Measurements from ENCODE around the gene FOXJ1.

Gene FOXJ1

GRCh38 chr17:76106703-76107102 lies 34.3 kb downstream of the FOXJ1 start:
- H3K27me3 ChIP-seq (ENCODE audit: control insufficient read depth in 1 of 2, insufficient read depth in 2 of 2, low read length in 2 of 2), result no peaks in the 10 kb centered on the region
- H3K9me3 ChIP-seq (ENCODE audit: control insufficient read depth in 1 of 2, low read length in 2 of 2), result no peaks in the 10 kb centered on the region
- H3K4me1 ChIP-seq (ENCODE audit: control insufficient read depth in 1 of 2, insufficient read depth in 2 of 2, low read length in 2 of 2), result peaks cover 15 to 16% of the 10 kb centered on the region in 2 donors
- H3K9ac ChIP-seq (ENCODE audit: low read depth in 1 of 2, low read length in 2 of 2), result no peak overlapping the region
- no peak overlapping the region for H3K27ac ChIP-seq (ENCODE audit: low read depth, low read length)
- H3K36me3 ChIP-seq (ENCODE audit: control insufficient read depth in 1 of 2, insufficient read depth in 2 of 2, low read length in 2 of 2), result peaks cover 4 to 5% of the 10 kb centered on the region in 2 donors
- H3K4me3 ChIP-seq (ENCODE audit: low read depth in 1 of 2, low read length in 2 of 2), result no peak overlapping the region

GRCh38 chr17:76104896-76105231 lies 36.2 kb downstream of the FOXJ1 start:
- H3K9ac ChIP-seq (ENCODE audit: low read depth in 1 of 2, low read length in 2 of 2), result no peak overlapping the region
- no peaks in the 10 kb centered on the region for H3K9me3 ChIP-seq (ENCODE audit: control insufficient read depth in 1 of 2, low read length in 2 of 2)
- no peak overlapping the region for H3K4me3 ChIP-seq (ENCODE audit: low read depth in 1 of 2, low read length in 2 of 2)
- H3K36me3 ChIP-seq (ENCODE audit: control insufficient read depth in 1 of 2, insufficient read depth in 2 of 2, low read length in 2 of 2), result peaks cover 11 to 17% of the 10 kb centered on the region in 2 donors
- H3K27ac ChIP-seq (ENCODE audit: low read depth, low read length), result no peak overlapping the region
- H3K27me3 ChIP-seq (ENCODE audit: control insufficient read depth in 1 of 2, insufficient read depth in 2 of 2, low read length in 2 of 2), result no peaks in the 10 kb centered on the region
- H3K4me1 ChIP-seq (ENCODE audit: control insufficient read depth in 1 of 2, insufficient read depth in 2 of 2, low read length in 2 of 2), result peaks cover 15 to 16% of the 10 kb centered on the region in 2 donors

- peaks cover 15 to 16% of the 10 kb centered on the region in 2 donors for H3K4me1 ChIP-seq (ENCODE audit: control insufficient read depth in 1 of 2, insufficient read depth in 2 of 2, low read length in 2 of 2)
- no peaks in the 10 kb centered on the region for H3K27me3 ChIP-seq (ENCODE audit: control insufficient read depth in 1 of 2, insufficient read depth in 2 of 2, low read length in 2 of 2)
- H3K9me3 ChIP-seq (ENCODE audit: control insufficient read depth in 1 of 2, low read length in 2 of 2), result no peaks in the 10 kb centered on the region
- H3K36me3 ChIP-seq (ENCODE audit: control insufficient read depth in 1 of 2, insufficient read depth in 2 of 2, low read length in 2 of 2), result peaks cover 11 to 23% of the 10 kb centered on the region in 2 donors
- H3K4me3 ChIP-seq (ENCODE audit: low read depth in 1 of 2, low read length in 2 of 2), result peak overlapping the region; percentile 79 to 91
- H3K9ac ChIP-seq (ENCODE audit: low read depth in 1 of 2, low read length in 2 of 2), result peak overlapping the region; percentile 80 to 87
- peak overlapping the region; percentile 39 for H3K27ac ChIP-seq (ENCODE audit: low read depth, low read length)
These were observed 36.7 kb downstream of the FOXJ1 start for GRCh38 chr17:76104140-76104895.

- H3K4me3 ChIP-seq (ENCODE audit: low read depth in 1 of 2, low read length in 2 of 2), result peak within 1 kb of the TSS; percentile 79 to 91
- peaks cover 15 to 16% of the 10 kb centered on the region in 2 donors for H3K4me1 ChIP-seq (ENCODE audit: control insufficient read depth in 1 of 2, insufficient read depth in 2 of 2, low read length in 2 of 2)
- peaks cover 11 to 24% of the 10 kb centered on the region in 2 donors for H3K36me3 ChIP-seq (ENCODE audit: control insufficient read depth in 1 of 2, insufficient read depth in 2 of 2, low read length in 2 of 2)
- peak within 1 kb of the TSS; percentile 43 for H3K27ac ChIP-seq (ENCODE audit: low read depth, low read length)
- no peaks in the 10 kb centered on the region for H3K27me3 ChIP-seq (ENCODE audit: control insufficient read depth in 1 of 2, insufficient read depth in 2 of 2, low read length in 2 of 2)
- H3K9ac ChIP-seq (ENCODE audit: low read depth in 1 of 2, low read length in 2 of 2), result peak within 1 kb of the TSS; percentile 80 to 87
- H3K9me3 ChIP-seq (ENCODE audit: control insufficient read depth in 1 of 2, low read length in 2 of 2), result no peaks in the 10 kb centered on the region
These were observed 37.5 kb downstream of the FOXJ1 start, which contains the start of gene EXOC7 for GRCh38 chr17:76103274-76104139. Gene EXOC7 (minus strand): TSS chr17:76103787. CDS start chr17:76103692, 95 bp downstream.

GRCh38 chr17:76102944-76103273 lies 38.1 kb downstream of the FOXJ1 start:
- H3K36me3 ChIP-seq (ENCODE audit: control insufficient read depth in 1 of 2, insufficient read depth in 2 of 2, low read length in 2 of 2), result peaks cover 11 to 25% of the 10 kb centered on the region in 2 donors
- no peak overlapping the region for H3K27ac ChIP-seq (ENCODE audit: low read depth, low read length)
- H3K9me3 ChIP-seq (ENCODE audit: control insufficient read depth in 1 of 2, low read length in 2 of 2), result no peaks in the 10 kb centered on the region

GRCh38 chr17:76097716-76098295 lies 43.2 kb downstream of the FOXJ1 start:
- no peak overlapping the region for H3K9ac ChIP-seq (ENCODE audit: low read depth in 1 of 2, low read length in 2 of 2)
- H3K27me3 ChIP-seq (ENCODE audit: control insufficient read depth in 1 of 2, insufficient read depth in 2 of 2, low read length in 2 of 2), result no peaks in the 10 kb centered on the region
- H3K36me3 ChIP-seq (ENCODE audit: control insufficient read depth in 1 of 2, insufficient read depth in 2 of 2, low read length in 2 of 2), result peaks cover 31 to 62% of the 10 kb centered on the region in 2 donors
- no peaks in the 10 kb centered on the region for H3K9me3 ChIP-seq (ENCODE audit: control insufficient read depth in 1 of 2, low read length in 2 of 2)
- H3K4me3 ChIP-seq (ENCODE audit: low read depth in 1 of 2, low read length in 2 of 2), result no peak overlapping the region
- H3K4me1 ChIP-seq (ENCODE audit: control insufficient read depth in 1 of 2, insufficient read depth in 2 of 2, low read length in 2 of 2), result peaks cover 3 to 7% of the 10 kb centered on the region in 2 donors
- no peak overlapping the region for H3K27ac ChIP-seq (ENCODE audit: low read depth, low read length)

More at GRCh38 chr17:76102944-76103273, 38.1 kb downstream of the FOXJ1 start:
- Histone ChIP-seq H3K27me3 (ENCODE audit: control insufficient read depth in 1 of 2, insufficient read depth in 2 of 2, low read length in 2 of 2) (no peaks in the 10 kb centered on the region), H3K4me1 (ENCODE audit: control insufficient read depth in 1 of 2, insufficient read depth in 2 of 2, low read length in 2 of 2) (peaks cover 15 to 16% of the 10 kb centered on the region in 2 donors), H3K9ac (ENCODE audit: low read depth in 1 of 2, low read length in 2 of 2) (peak overlapping the region; percentile 80 to 87), H3K4me3 (ENCODE audit: low read depth in 1 of 2, low read length in 2 of 2) (peak overlapping the region; percentile 79 to 91)

- no peaks in the 10 kb centered on the region for H3K27me3 ChIP-seq (ENCODE audit: control insufficient read depth in 1 of 2, insufficient read depth in 2 of 2, low read length in 2 of 2)
These were observed 45.1 kb downstream of the FOXJ1 start for GRCh38 chr17:76095943-76096342.

GRCh38 chr17:76094046-76094445 lies 47.0 kb downstream of the FOXJ1 start:
- H3K9me3 ChIP-seq (ENCODE audit: control insufficient read depth in 1 of 2, low read length in 2 of 2), result no peaks in the 10 kb centered on the region
- H3K36me3 ChIP-seq (ENCODE audit: control insufficient read depth in 1 of 2, insufficient read depth in 2 of 2, low read length in 2 of 2), result peaks cover 35 to 71% of the 10 kb centered on the region in 2 donors

More at GRCh38 chr17:76095943-76096342, 45.1 kb downstream of the FOXJ1 start:
- peaks cover 27 to 64% of the 10 kb centered on the region in 2 donors for H3K36me3 ChIP-seq (ENCODE audit: control insufficient read depth in 1 of 2, insufficient read depth in 2 of 2, low read length in 2 of 2)
- H3K9me3 ChIP-seq (ENCODE audit: control insufficient read depth in 1 of 2, low read length in 2 of 2), result no peaks in the 10 kb centered on the region
- H3K4me3 ChIP-seq (ENCODE audit: low read depth in 1 of 2, low read length in 2 of 2), result no peak overlapping the region
- no peaks in the 10 kb centered on the region for H3K4me1 ChIP-seq (ENCODE audit: control insufficient read depth in 1 of 2, insufficient read depth in 2 of 2, low read length in 2 of 2)
- H3K9ac ChIP-seq (ENCODE audit: low read depth in 1 of 2, low read length in 2 of 2), result no peak overlapping the region
- H3K27ac ChIP-seq (ENCODE audit: low read depth, low read length), result no peak overlapping the region

GRCh38 chr17:76092526-76093413 lies 48.3 kb downstream of the FOXJ1 start:
- H3K9me3 ChIP-seq (ENCODE audit: control insufficient read depth in 1 of 2, low read length in 2 of 2), result no peaks in the 10 kb centered on the region
- H3K4me1 ChIP-seq (ENCODE audit: control insufficient read depth in 1 of 2, insufficient read depth in 2 of 2, low read length in 2 of 2), result no peaks in the 10 kb centered on the region
- peaks cover 43 to 80% of the 10 kb centered on the region in 2 donors for H3K36me3 ChIP-seq (ENCODE audit: control insufficient read depth in 1 of 2, insufficient read depth in 2 of 2, low read length in 2 of 2)
- H3K27ac ChIP-seq (ENCODE audit: low read depth, low read length), result no peak overlapping the region
- H3K4me3 ChIP-seq (ENCODE audit: low read depth in 1 of 2, low read length in 2 of 2), result no peak overlapping the region
- H3K9ac ChIP-seq (ENCODE audit: low read depth in 1 of 2, low read length in 2 of 2), result no peak overlapping the region
- no peaks in the 10 kb centered on the region for H3K27me3 ChIP-seq (ENCODE audit: control insufficient read depth in 1 of 2, insufficient read depth in 2 of 2, low read length in 2 of 2)

More at GRCh38 chr17:76094046-76094445, 47.0 kb downstream of the FOXJ1 start:
- no peak overlapping the region for H3K27ac ChIP-seq (ENCODE audit: low read depth, low read length)
- no peaks in the 10 kb centered on the region for H3K4me1 ChIP-seq (ENCODE audit: control insufficient read depth in 1 of 2, insufficient read depth in 2 of 2, low read length in 2 of 2)
- no peak overlapping the region for H3K9ac ChIP-seq (ENCODE audit: low read depth in 1 of 2, low read length in 2 of 2)
- no peak overlapping the region for H3K4me3 ChIP-seq (ENCODE audit: low read depth in 1 of 2, low read length in 2 of 2)
- H3K27me3 ChIP-seq (ENCODE audit: control insufficient read depth in 1 of 2, insufficient read depth in 2 of 2, low read length in 2 of 2), result no peaks in the 10 kb centered on the region

Measured in duodenal mucosa (tissue), 2 donors.